Hematopoietic multipotent progenitor cell (in vitro differentiated cells): ENCODE measurements around the gene CIRBP. TPM values are rescaled to one million over a fixed set of nuclear protein-coding genes. Genes with fewer than 3 reads are reported as not detected.
"Not testable (repeated sequence)": the region's sequence is repeated elsewhere in the genome, so short reads cannot be mapped to it uniquely, and the experiment has no call there.

Experiments
- DNase-seq, 3 donors: peaks; one replicate each; pipeline ENCODE4 v3.0.0-alpha.2; 2011 to 2015; ENCODE audit warnings: low read depth in 2 of 3, low spot score in 2 of 3
- total RNA-seq: library from RNA; depleted of rRNA; stranded (reverse); fragments of >200 nt; gene quantifications from one replicate; pipeline ENCODE4 v1.2.3, GENCODE V29; 2012

Gene CIRBP
- total RNA-seq, 1 donor, result 220 TPM

GRCh38 chr19:1241417-1242095, 27.6 kb upstream of the CIRBP start, which contains the start of gene ATP5F1D:
Gene ATP5F1D (plus strand): TSS chr19:1241751. CDS start chr19:1241851, 100 bp downstream.
- DNase-seq, result peak; percentile 80 to 92 (median 92)

- peak in 2 of 3 donors; percentile 84 to 89 for DNase-seq
These were observed 25.1 kb upstream of the CIRBP start for GRCh38 chr19:1243768-1244692.

- DNase-seq, result peak in 1 of 3 donors; percentile 30
These were observed 24.3 kb upstream of the CIRBP start for GRCh38 chr19:1244693-1245451.

DNA sequence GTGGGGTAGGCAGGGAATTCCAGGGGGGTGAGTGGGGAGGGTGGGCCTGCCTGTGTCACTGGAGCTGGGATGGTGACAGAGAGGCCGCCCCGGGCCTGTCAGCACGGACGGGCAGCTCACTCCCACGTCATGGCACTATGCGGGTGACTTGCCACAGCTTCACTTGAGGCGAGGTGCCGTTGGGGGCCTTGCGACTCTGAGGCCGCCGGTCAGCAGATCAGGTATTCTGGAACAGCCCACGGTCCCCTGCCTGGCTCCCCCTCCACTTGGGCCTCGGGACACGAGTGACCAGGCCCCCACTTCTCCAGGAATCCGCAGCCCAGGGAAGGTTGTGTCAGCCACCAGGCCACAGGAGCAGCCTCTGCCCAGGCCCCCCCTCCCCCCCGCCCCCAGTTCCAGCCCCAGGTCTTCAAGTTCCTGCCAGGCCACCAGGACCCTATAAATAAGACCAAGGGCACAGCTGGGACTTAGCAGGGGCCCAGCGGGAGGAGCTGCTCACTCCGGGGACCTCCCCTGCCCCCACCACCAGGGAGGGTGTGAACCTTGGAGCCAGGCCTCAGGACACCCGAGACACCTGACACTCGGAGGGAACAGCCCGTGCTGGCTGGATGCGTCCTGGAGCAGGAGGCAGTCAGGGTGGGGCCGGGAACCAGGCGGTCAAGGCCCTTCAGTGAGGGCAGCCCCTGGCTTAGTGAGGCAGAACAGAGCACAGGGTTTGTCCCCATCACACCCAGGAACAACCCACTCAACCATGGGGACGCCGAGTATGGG, 23.5 kb upstream of the CIRBP start:
- no peak for DNase-seq

GRCh38 chr19:1246265-1247087, 22.7 kb upstream of the CIRBP start:
- DNase-seq, result not testable (repeated sequence)

GRCh38 chr19:1247748-1248138, 21.4 kb upstream of the CIRBP start:
- DNase-seq, result no peak

DNA sequence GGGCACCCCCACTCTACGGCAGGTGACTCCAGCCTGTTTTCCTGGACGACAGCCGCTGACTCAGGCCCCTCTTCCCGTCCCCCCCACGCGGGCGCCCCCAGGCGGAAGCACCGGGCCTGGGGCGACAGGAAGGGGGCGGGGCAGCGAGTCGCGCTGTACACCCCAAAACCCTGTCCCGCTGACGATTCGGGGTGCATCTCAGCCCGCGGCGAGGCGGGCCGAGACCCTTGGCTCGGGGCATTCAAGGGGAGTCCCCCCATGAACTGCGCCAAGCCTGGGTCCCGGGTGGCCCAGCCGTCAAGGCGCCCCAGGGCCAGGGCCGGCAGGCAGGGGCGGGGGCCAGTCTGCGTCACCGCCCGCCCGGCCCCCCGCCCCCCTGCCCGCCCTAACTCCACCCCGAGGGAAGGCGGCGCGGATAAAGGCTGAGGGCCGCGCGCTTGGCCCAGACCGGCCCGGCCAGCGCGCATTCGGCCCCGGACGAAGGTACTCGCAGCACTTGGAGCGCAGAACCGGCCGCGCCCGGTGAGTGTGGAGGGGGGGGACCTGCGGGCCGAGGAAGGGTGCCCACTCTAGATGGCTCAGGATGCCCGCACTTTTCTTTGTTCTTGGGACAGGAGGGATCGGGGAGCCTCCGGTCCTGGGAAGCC, 20.9 kb upstream of the CIRBP start, which contains the start of gene MIDN:
TSS of gene MIDN (plus strand) at position 445 of the 647 bp plus-strand sequence. CDS start 1,714 bp downstream, outside the sequence.
- peak in 2 of 3 donors; percentile 82 to 90 for DNase-seq

- DNase-seq, result peak; percentile 81 to 87 (median 81)
These were observed 20.3 kb upstream of the CIRBP start for GRCh38 chr19:1248786-1249297.

- DNase-seq, result peak; percentile 93 to 96 (median 95)
These were observed 19.7 kb upstream of the CIRBP start for GRCh38 chr19:1249298-1249989.

GRCh38 chr19:1249990-1250436, 19.1 kb upstream of the CIRBP start:
- DNase-seq, result no peak

DNA sequence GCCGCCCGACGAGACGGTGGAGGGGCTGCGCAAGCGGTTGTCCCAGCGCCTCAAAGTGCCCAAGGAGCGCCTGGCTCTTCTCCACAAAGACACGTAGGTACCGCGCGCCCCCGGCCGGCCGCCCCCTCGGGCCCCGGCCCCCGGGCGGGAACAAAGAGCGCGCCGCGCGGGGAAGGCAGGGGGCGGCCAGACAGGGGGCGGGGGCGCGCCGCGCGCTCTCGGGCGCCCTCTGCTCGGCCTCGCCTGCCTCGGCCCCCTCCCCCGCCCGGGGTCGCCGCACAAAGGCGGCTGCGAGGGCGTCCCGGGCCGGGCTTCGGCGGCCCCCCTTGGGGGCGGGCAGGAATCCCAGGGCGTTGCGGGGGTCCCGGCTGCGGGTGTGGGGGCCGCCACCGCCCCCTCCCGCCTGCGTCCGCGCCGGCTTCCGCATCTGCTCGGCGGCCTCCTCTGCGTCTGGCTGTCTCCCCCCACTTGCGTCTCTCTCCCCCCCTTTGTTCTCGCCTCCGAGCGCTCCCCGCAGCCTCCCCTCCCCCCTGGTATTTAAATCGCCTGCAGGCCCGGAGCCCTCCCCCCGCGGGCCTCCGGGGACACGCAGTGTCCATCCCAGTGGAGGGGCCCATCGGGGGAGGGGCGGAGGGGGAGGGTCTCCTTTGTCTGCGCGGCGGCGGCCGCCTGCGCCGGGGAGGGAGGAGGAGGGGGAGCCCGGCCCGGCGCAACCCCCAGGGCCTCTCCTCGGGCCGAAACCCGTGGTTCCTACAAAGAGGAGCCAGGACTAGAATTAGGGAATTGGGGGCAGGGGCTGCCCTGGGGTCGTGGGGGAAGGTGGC, 18.5 kb upstream of the CIRBP start:
- DNase-seq, result peak in 2 of 3 donors; percentile 43 to 48

DNA sequence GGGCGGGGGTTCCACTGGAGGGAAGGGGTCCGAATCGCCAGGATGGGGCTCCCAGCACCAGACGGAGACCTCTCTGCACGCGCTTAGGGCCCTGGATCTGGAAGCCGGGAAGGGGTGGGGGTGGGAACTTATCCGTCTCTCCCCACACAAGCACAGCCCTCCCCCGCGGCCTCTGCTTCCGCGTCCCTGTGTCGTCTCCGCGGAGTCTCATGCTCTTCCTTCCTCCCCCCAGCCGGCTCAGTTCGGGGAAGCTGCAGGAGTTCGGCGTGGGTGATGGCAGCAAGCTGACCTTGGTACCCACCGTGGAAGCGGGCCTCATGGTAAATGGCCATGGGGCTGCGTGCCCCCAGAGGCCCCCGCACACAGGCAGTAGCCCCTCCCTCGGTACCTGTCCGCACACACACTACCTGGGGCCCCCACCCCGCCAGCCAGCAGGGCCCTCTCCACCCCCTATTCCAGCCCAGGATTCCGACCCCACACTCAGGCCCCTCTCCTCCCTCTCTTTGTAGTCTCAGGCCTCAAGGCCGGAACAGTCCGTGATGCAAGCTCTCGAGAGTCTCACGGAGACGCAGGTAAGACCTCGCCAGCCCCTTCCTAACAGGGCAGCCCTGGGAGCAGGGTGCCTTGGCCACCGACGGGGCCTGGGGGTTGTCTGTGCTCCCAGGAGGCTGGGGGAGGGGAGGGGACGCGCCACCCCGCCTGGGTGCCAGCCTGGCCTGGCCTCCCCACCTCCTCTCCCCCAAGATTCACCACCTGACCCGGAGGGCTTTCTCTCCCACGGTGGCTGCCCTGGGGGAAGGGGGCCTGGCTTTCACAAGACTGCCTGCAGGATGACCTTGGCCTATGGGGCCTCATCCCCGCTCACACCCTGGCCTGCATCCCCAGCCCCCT, 17.6 kb upstream of the CIRBP start:
- peak in 1 of 3 donors; percentile 57 for DNase-seq

DNA sequence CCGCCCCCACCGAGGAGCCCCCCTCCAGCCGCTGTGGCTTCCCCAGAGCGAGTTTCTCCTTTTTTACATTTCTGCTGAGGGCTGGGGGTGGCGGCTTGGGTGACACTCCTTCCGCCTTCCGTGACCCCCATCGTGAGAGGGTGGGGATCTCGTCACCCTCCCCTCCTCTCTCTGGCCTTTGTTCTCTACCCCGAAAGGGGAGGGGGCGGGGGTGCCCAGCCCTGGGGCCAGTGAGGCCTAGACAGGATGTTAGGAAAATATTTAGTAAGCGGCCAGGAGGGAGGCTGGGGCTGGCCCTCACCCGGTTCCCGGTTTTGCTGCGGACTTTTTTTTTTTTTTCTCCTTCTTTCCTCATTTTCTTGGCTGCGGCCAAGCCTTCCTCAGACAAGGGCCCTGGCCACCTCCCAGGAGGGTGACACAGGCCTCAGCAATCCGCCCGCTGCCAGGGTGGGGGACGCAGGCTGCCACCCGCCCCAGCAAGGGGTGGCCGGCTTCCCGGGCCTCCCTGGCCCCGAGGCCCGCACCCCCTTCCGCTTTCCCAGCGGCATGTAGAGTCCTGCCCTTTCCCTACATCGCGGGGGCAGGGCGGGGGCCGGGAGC, 16.8 kb upstream of the CIRBP start:
- DNase-seq, result peak in 2 of 3 donors; percentile 92 to 97

GRCh38 chr19:1252821-1253513, 16.2 kb upstream of the CIRBP start:
- DNase-seq, result peak in 2 of 3 donors; percentile 92 to 95
